Naive B cell (primary cell): ENCODE results near the gene GPRIN2. TPM values are rescaled to one million over a fixed set of nuclear protein-coding genes. Genes with fewer than 3 reads are reported as not detected.
A peak's percentile ranks its signal among the peaks of the same experiment; 100 is the strongest.
"Not testable (repeated sequence)": the region's sequence is repeated elsewhere in the genome, so short reads cannot be mapped to it uniquely, and the experiment has no call there.

ENCODE experiments used
- ATAC-seq, 2 donors: fragments of 150-1000 bp; cut with Tn5 transposase; 2 replicates each; pipeline ENCODE4 v1.10.0; 2021; ENCODE audit warnings: low read depth in 2 of 2, mild to moderate bottlenecking in 2 of 2, moderate library complexity in 2 of 2
- DNase-seq: peaks from one replicate; pipeline ENCODE4 v3.0.0; 2022
- H3K27ac Mint-ChIP-seq, 6 donors: one replicate each; pipeline ENCODE4 v1.8.0; 2020 to 2022; ENCODE audit warnings: mild to moderate bottlenecking in 6 of 6, mixed read lengths in 6 of 6, moderate library complexity in 5 of 6, inconsistent platforms in 2 of 6
- H3K27me3 Mint-ChIP-seq, 3 donors: one replicate each; pipeline ENCODE4 v1.8.0; 2021 to 2022; ENCODE audit warnings: mixed read lengths in 3 of 3, mild to moderate bottlenecking in 1 of 3
- H3K36me3 Mint-ChIP-seq, 2 donors: one replicate each; pipeline ENCODE4 v1.8.0; 2020 to 2022; ENCODE audit warnings: mixed read lengths in 2 of 2, inconsistent platforms in 1 of 2, mild to moderate bottlenecking in 1 of 2
- H3K4me1 Mint-ChIP-seq, 3 donors: one replicate each; pipeline ENCODE4 v1.8.0; 2020 to 2022; ENCODE audit warnings: mixed read lengths in 3 of 3, inconsistent platforms in 1 of 3, mild to moderate bottlenecking in 1 of 3, moderate library complexity in 1 of 3
- H3K4me3 Mint-ChIP-seq, 8 donors: one replicate each; pipeline ENCODE4 v1.8.0; 2020 to 2022; ENCODE audit warnings: mild to moderate bottlenecking in 8 of 8, mixed read lengths in 8 of 8, moderate library complexity in 8 of 8, inconsistent platforms in 2 of 8
- H3K9me3 Mint-ChIP-seq, 7 donors: one replicate each; pipeline ENCODE4 v1.8.0; 2020 to 2022; ENCODE audit warnings: mixed read lengths in 7 of 7, mild to moderate bottlenecking in 5 of 7, inconsistent platforms in 2 of 7, moderate library complexity in 1 of 7
- polyA plus RNA-seq, 6 donors: library from polyadenylated mRNA; unstranded; fragments of 300-500 nt; fragmentation: Illumina TruSeq; gene quantifications; one replicate each; pipeline ENCODE4 v1.2.3, GENCODE V29; 2021; ENCODE audit warnings: low read depth in 6 of 6

Gene GPRIN2
- polyA plus RNA-seq, 6 donors from 2014 or later = not detected

GRCh38 chr10:46579378-46579777 lies 22.9 kb upstream of the GPRIN2 start:
- DNase-seq, H3K27me3 Mint-ChIP-seq, H3K36me3 Mint-ChIP-seq, H3K27ac Mint-ChIP-seq, ATAC-seq, H3K4me3 Mint-ChIP-seq, H3K9me3 Mint-ChIP-seq, H3K4me1 Mint-ChIP-seq: not testable (repeated sequence)

- not testable (repeated sequence) for ATAC-seq, H3K36me3 Mint-ChIP-seq, H3K9me3 Mint-ChIP-seq, H3K4me3 Mint-ChIP-seq, H3K27me3 Mint-ChIP-seq, H3K4me1 Mint-ChIP-seq, H3K27ac Mint-ChIP-seq, DNase-seq
Measured at GRCh38 chr10:46578474-46579178, 22.2 kb upstream of the GPRIN2 start, which contains the start of gene SYT15. Gene SYT15, plus strand, starts transcription at chr10:46579128. Its CDS starts 41 bp downstream, at chr10:46579169.

GRCh38 chr10:46577624-46578473 lies 21.4 kb upstream of the GPRIN2 start:
- ATAC-seq, H3K4me3 Mint-ChIP-seq, H3K27me3 Mint-ChIP-seq, H3K4me1 Mint-ChIP-seq, H3K27ac Mint-ChIP-seq, H3K36me3 Mint-ChIP-seq, DNase-seq, H3K9me3 Mint-ChIP-seq: not testable (repeated sequence)

GRCh38 chr10:46573884-46574283 lies 17.4 kb upstream of the GPRIN2 start:
- H3K27me3 Mint-ChIP-seq, H3K4me3 Mint-ChIP-seq, H3K4me1 Mint-ChIP-seq, H3K36me3 Mint-ChIP-seq, DNase-seq, H3K27ac Mint-ChIP-seq, H3K9me3 Mint-ChIP-seq, ATAC-seq: not testable (repeated sequence)

DNA sequence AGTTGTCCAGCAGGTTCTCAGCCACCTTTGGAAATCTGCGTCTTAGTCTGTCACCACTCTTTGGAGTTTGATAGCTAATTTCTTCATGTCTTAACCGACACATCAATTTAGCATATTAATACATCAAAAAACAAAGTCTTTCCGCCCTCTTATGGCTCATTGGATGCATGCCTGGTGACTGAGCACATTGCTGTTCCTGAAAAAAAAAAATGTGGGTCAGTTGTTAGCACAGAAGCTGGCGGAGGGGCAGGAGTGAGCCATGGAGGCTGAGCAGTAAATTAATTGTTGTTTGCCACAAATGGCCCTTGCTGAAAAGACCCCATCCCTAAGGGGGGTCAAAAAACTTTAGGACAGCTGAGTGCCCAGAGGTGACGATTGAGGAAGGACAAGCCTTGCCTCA lies 16.9 kb upstream of the GPRIN2 start:
- not testable (repeated sequence) for DNase-seq, H3K27ac Mint-ChIP-seq, H3K4me1 Mint-ChIP-seq, H3K36me3 Mint-ChIP-seq, H3K9me3 Mint-ChIP-seq, H3K27me3 Mint-ChIP-seq, ATAC-seq, H3K4me3 Mint-ChIP-seq

DNA sequence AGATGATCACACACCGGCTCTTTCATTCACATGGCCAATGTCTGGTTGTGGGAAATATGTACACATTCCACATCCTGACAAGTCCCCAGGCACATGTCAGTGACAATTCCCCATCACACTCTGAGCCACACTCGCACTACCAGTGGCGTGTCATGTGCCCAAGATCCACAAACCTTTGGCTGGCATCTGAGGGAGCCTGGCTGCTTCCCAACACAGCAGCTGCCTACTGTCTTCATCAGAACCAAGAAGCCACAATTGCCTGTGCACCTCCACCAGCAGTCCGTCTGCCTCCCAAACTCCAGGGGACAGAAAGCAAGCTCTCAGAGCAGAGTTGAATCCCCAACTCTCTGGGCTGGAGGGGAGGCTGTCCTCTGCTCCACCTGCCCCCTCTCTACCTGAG lies 16.3 kb upstream of the GPRIN2 start:
- not testable (repeated sequence) for ATAC-seq, H3K4me1 Mint-ChIP-seq, H3K27ac Mint-ChIP-seq, H3K4me3 Mint-ChIP-seq, DNase-seq, H3K27me3 Mint-ChIP-seq, H3K36me3 Mint-ChIP-seq, H3K9me3 Mint-ChIP-seq

GRCh38 chr10:46570655-46571054 lies 14.2 kb upstream of the GPRIN2 start:
- H3K27me3 Mint-ChIP-seq, DNase-seq, H3K27ac Mint-ChIP-seq, H3K4me1 Mint-ChIP-seq, H3K36me3 Mint-ChIP-seq, H3K9me3 Mint-ChIP-seq, H3K4me3 Mint-ChIP-seq, ATAC-seq: not testable (repeated sequence)

DNA sequence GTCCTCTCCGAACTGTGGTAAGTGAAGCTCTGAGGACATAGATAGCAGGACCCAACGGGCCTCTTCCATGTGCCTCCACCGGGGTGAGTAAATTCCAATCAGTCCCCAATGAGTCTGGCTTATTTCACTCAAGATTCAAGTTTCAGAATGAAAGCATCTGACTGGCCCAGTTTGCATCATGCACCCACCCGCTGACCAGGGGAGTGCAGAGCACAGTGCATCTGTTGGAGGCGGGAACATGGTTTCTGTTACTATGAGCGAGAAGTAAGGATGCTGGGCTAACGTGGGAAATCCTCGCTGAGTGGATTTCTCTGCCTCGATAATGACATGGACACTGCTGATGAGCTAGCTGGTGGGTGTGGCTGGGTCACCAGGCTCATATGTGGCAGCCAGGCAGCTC lies 10.7 kb upstream of the GPRIN2 start:
- H3K36me3 Mint-ChIP-seq, ATAC-seq, DNase-seq, H3K27me3 Mint-ChIP-seq, H3K4me3 Mint-ChIP-seq, H3K9me3 Mint-ChIP-seq, H3K27ac Mint-ChIP-seq, H3K4me1 Mint-ChIP-seq: not testable (repeated sequence)

GRCh38 chr10:46565591-46566332 lies 9.3 kb upstream of the GPRIN2 start:
- not testable (repeated sequence) for H3K27ac Mint-ChIP-seq, H3K4me1 Mint-ChIP-seq, H3K36me3 Mint-ChIP-seq, H3K9me3 Mint-ChIP-seq, H3K27me3 Mint-ChIP-seq
- peak; percentile 33 for DNase-seq
- H3K4me3 Mint-ChIP-seq = peak overlapping the region in 2 of 8 donors; percentile 0 to 44
- peak; percentile 47 to 78 for ATAC-seq

GRCh38 chr10:46560952-46561351 lies 4.5 kb upstream of the GPRIN2 start:
- ATAC-seq = no peak
- peaks cover 0 to 2% (median 0%) of the 10 kb centered on the region in 7 donors for H3K9me3 Mint-ChIP-seq
- H3K4me3 Mint-ChIP-seq = no peak overlapping the region
- DNase-seq = no peak
- no peaks in the 10 kb centered on the region for H3K36me3 Mint-ChIP-seq
- peaks cover 12 to 18% (median 17%) of the 10 kb centered on the region in 3 donors for H3K4me1 Mint-ChIP-seq
- H3K27ac Mint-ChIP-seq = no peak overlapping the region
- peaks cover 0 to 4% (median 0%) of the 10 kb centered on the region in 3 donors for H3K27me3 Mint-ChIP-seq

DNA sequence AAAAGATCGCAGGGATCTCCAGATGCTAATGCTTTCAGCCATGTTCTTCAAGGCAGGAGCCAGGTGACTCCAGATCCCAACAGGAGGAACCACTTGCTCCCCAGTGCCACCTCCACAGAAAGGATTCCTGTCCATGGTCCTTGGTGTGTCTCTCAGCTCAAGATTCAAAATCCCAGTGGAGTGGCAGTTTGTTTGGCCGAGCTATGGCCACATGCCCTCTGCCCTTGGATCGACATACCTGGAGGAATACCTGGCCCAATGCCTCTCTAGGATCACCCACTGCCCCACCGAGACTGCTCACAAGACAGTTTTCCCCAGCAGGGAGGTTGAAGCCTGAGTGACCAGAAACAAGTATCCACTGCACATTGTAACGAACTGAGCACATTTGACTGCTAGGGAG lies 3.9 kb upstream of the GPRIN2 start:
- DNase-seq (no peak), ATAC-seq (no peak)
- Mint-ChIP-seq H3K27ac (no peak overlapping the region), H3K27me3 (peaks cover 0 to 4% (median 0%) of the 10 kb centered on the region in 3 donors), H3K4me3 (no peak overlapping the region), H3K36me3 (no peaks in the 10 kb centered on the region), H3K9me3 (peaks cover 0 to 2% (median 0%) of the 10 kb centered on the region in 7 donors), H3K4me1 (peaks cover 16 to 22% (median 20%) of the 10 kb centered on the region in 3 donors)

GRCh38 chr10:46559231-46559671 lies 2.8 kb upstream of the GPRIN2 start:
- Mint-ChIP-seq H3K36me3 (no peaks in the 10 kb centered on the region), H3K9me3 (peaks cover 0 to 2% (median 0%) of the 10 kb centered on the region in 7 donors), H3K27me3 (peaks cover 0 to 4% (median 0%) of the 10 kb centered on the region in 3 donors), H3K4me1 (peaks cover 16 to 22% (median 20%) of the 10 kb centered on the region in 3 donors), H3K27ac (no peak overlapping the region), H3K4me3 (no peak overlapping the region)
- ATAC-seq (no peak), DNase-seq (no peak)

DNA sequence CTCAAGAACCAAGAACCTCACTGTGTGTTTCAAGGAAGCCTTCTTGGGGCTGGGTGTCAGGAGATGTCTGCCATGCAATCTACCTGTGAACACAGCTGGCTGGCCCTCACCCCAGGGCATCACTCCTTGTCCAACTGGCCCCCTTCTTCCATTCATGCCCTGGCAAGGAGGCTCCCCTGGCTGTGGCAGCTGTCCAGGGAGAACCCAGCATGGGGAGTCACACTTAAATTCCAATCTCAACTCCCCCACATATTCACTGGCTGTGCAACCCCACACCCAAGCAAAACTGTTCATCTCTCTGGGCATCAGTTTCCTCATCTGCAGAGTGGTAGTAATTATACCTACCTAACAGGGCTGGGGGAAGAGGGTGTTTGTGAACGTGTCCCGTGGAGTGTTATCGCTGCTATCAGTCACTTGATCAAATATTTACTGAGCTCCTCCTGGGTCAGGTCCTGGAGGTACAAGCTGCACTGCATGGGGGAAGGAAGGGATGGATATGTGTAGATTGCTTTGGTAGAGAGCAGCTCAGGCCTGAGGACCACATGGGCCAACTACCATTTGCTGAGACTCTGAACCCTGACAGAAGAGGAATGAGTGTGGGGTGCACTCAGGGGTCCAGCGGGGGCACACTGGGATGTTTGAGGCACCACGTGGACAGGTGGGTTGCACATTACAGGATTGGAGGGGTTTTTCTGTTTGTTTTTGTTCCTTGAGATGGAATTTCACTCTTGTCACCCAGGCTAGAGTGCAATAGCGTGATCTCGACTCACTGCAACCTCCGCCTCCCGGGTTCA lies 2.1 kb upstream of the GPRIN2 start:
- Mint-ChIP-seq H3K4me3 (peak overlapping the region in 2 of 8 donors; percentile 10 to 25), H3K27me3 (peaks cover 0 to 4% (median 0%) of the 10 kb centered on the region in 3 donors), H3K27ac (no peak overlapping the region), H3K4me1 (peaks cover 16 to 22% (median 20%) of the 10 kb centered on the region in 3 donors), H3K36me3 (no peaks in the 10 kb centered on the region), H3K9me3 (peaks cover 0 to 2% (median 0%) of the 10 kb centered on the region in 7 donors)
- DNase-seq (no peak), ATAC-seq (no peak)
